KOPT-K1 (cell line): Measurements from ENCODE around the gene MGAT4A.
"Not testable (repeated sequence)": the region's sequence is repeated elsewhere in the genome, so short reads cannot be mapped to it uniquely, and the experiment has no call there.

Experiments used
- H3K27ac ChIP-seq: fragments of 200-600 bp; sonication (generic); 2 replicates; pipeline ENCODE4 v1.5.1; 2016; ENCODE audit warnings: antibody characterized with exemption, mild to moderate bottlenecking, low read depth, low read length; ENCODE audit not compliant: poor library complexity, severe bottlenecking
- H3K36me3 ChIP-seq: fragments of 200-600 bp; sonication (generic); 2 replicates; pipeline ENCODE4 v1.5.1; 2017; ENCODE audit warnings: antibody characterized with exemption, mild to moderate bottlenecking, low read length, moderate library complexity; ENCODE audit not compliant: insufficient read depth
- H3K9me3 ChIP-seq: fragments of 200-600 bp; sonication (generic); 2 replicates; pipeline ENCODE4 v1.5.1; 2017; ENCODE audit warnings: antibody characterized with exemption, low read length, mild to moderate bottlenecking; ENCODE audit not compliant: insufficient read depth, poor library complexity, severe bottlenecking

Gene MGAT4A

GRCh38 chr2:98607741-98608115, 123.2 kb downstream of the MGAT4A start:
- H3K9me3 ChIP-seq: no peaks in the 10 kb centered on the region
- H3K36me3 ChIP-seq: peaks cover 58% of the 10 kb centered on the region
- peak overlapping the region; percentile 96 for H3K27ac ChIP-seq

GRCh38 chr2:98607104-98607503, 123.8 kb downstream of the MGAT4A start:
- H3K9me3 ChIP-seq: no peaks in the 10 kb centered on the region
- H3K36me3 ChIP-seq: peaks cover 58% of the 10 kb centered on the region
- H3K27ac ChIP-seq: peak overlapping the region; percentile 96

- Histone ChIP-seq H3K27ac (no peak overlapping the region), H3K9me3 (no peaks in the 10 kb centered on the region), H3K36me3 (peaks cover 58% of the 10 kb centered on the region)
These were observed 124.5 kb downstream of the MGAT4A start for GRCh38 chr2:98606431-98606830.

GRCh38 chr2:98605076-98605475, 125.9 kb downstream of the MGAT4A start:
- H3K27ac ChIP-seq: no peak overlapping the region
- peaks cover 58% of the 10 kb centered on the region for H3K36me3 ChIP-seq
- no peaks in the 10 kb centered on the region for H3K9me3 ChIP-seq

GRCh38 chr2:98604547-98604946, 126.4 kb downstream of the MGAT4A start:
- Histone ChIP-seq H3K9me3 (no peaks in the 10 kb centered on the region), H3K27ac (no peak overlapping the region), H3K36me3 (peaks cover 59% of the 10 kb centered on the region)

GRCh38 chr2:98601532-98602132, 129.3 kb downstream of the MGAT4A start:
- no peaks in the 10 kb centered on the region for H3K9me3 ChIP-seq
- H3K36me3 ChIP-seq: peaks cover 84% of the 10 kb centered on the region
- no peak overlapping the region for H3K27ac ChIP-seq

- no peak overlapping the region for H3K27ac ChIP-seq
- peaks cover 79% of the 10 kb centered on the region for H3K36me3 ChIP-seq
- peaks cover 4% of the 10 kb centered on the region for H3K9me3 ChIP-seq
These were observed 132.0 kb downstream of the MGAT4A start for GRCh38 chr2:98598781-98599428.

GRCh38 chr2:98594665-98595064, 136.3 kb downstream of the MGAT4A start:
- not testable (repeated sequence) for H3K27ac ChIP-seq, H3K9me3 ChIP-seq
- peaks cover 71% of the 10 kb centered on the region for H3K36me3 ChIP-seq

GRCh38 chr2:98592565-98592964, 138.4 kb downstream of the MGAT4A start:
- Histone ChIP-seq H3K27ac (peak overlapping the region; percentile 97), H3K9me3 (peaks cover 6% of the 10 kb centered on the region), H3K36me3 (peaks cover 54% of the 10 kb centered on the region)

GRCh38 chr2:98589489-98589888, 141.4 kb downstream of the MGAT4A start:
- peak overlapping the region; percentile 97 for H3K27ac ChIP-seq
- H3K36me3 ChIP-seq: peaks cover 58% of the 10 kb centered on the region
- H3K9me3 ChIP-seq: peaks cover 6% of the 10 kb centered on the region

- peaks cover 60% of the 10 kb centered on the region for H3K36me3 ChIP-seq
- H3K9me3 ChIP-seq: peaks cover 2% of the 10 kb centered on the region
- H3K27ac ChIP-seq: peak overlapping the region; percentile 97
These were observed 142.0 kb downstream of the MGAT4A start for GRCh38 chr2:98588880-98589431.

GRCh38 chr2:98586551-98587140, 144.3 kb downstream of the MGAT4A start:
- peaks cover 59% of the 10 kb centered on the region for H3K36me3 ChIP-seq

GRCh38 chr2:98585386-98585785, 145.5 kb downstream of the MGAT4A start:
- Histone ChIP-seq H3K36me3 (peaks cover 62% of the 10 kb centered on the region), H3K27ac (no peak overlapping the region), H3K9me3 (no peaks in the 10 kb centered on the region)

More at GRCh38 chr2:98586551-98587140, 144.3 kb downstream of the MGAT4A start:
- peak overlapping the region; percentile 97 for H3K27ac ChIP-seq
- no peaks in the 10 kb centered on the region for H3K9me3 ChIP-seq

GRCh38 chr2:98583816-98584618, 146.9 kb downstream of the MGAT4A start:
- Histone ChIP-seq H3K36me3 (peaks cover 72% of the 10 kb centered on the region), H3K27ac (peak overlapping the region; percentile 15), H3K9me3 (no peaks in the 10 kb centered on the region)

- Histone ChIP-seq H3K27ac (no peak overlapping the region), H3K36me3 (peaks cover 79% of the 10 kb centered on the region), H3K9me3 (no peaks in the 10 kb centered on the region)
These were observed 147.7 kb downstream of the MGAT4A start for GRCh38 chr2:98583276-98583675.
